Measurements from ENCODE around the gene RNF151. TPM values are rescaled to one million over a fixed set of nuclear protein-coding genes. Genes with fewer than 3 reads are reported as not detected.

Gene RNF151
- total RNA-seq, 1 donor from 2014 or later: not detected

DNA sequence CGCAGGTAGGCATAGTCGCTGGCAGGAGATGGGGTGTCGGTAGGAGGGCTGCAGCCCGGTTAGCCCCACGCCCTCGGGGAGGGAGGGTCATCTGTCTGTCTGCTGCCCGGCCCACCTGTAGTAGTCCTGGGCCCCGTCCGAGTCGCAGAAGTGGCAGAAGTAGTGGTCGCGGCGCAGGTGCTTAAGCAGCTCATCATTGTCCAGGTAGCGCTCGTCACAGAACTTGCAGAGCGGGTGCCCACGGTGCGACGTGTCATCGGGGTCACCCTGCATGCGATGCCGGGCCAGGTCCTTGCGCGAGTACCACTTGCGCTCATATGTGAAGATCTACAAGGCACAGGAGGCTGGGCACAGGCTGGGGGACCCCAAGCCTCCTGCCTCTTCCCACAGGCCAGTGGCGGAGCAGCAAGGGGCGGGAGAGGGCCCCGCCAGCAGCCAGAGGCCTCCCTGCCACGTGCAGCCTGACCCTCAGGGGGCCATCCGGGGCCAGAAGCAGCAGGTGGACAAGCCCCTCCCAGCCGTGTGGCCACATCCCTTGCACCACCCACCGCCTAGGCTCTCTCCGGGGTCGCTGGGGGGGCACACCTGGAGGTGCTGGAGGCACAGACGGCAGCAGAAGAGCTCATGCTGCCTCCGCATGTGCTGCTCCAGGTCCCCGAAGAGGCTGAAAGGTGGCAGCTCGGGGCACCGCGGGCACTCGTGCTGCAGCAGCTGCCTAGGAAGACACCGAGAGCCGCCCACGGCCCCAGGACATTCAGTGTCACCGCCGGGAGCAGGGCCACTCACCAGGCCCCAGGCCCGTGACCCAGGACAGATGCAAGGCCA is 36.0 kb downstream of the RNF151 start:
- no peak for DNase-seq
- Mint-ChIP-seq H3K27ac (ENCODE audit: unreplicated experiment) (peak overlapping the region; percentile 39), H3K36me3 (ENCODE audit: unreplicated experiment) (peaks cover 1% of the 10 kb centered on the region), H3K27me3 (ENCODE audit: unreplicated experiment) (peaks cover 11% of the 10 kb centered on the region), H3K4me1 (ENCODE audit: low read depth, unreplicated experiment) (peaks cover 13% of the 10 kb centered on the region), H3K9me3 (ENCODE audit: unreplicated experiment) (peaks cover 8% of the 10 kb centered on the region), H3K4me3 (ENCODE audit: unreplicated experiment) (no peak overlapping the region)
- TF ChIP-seq, protein P1, sequence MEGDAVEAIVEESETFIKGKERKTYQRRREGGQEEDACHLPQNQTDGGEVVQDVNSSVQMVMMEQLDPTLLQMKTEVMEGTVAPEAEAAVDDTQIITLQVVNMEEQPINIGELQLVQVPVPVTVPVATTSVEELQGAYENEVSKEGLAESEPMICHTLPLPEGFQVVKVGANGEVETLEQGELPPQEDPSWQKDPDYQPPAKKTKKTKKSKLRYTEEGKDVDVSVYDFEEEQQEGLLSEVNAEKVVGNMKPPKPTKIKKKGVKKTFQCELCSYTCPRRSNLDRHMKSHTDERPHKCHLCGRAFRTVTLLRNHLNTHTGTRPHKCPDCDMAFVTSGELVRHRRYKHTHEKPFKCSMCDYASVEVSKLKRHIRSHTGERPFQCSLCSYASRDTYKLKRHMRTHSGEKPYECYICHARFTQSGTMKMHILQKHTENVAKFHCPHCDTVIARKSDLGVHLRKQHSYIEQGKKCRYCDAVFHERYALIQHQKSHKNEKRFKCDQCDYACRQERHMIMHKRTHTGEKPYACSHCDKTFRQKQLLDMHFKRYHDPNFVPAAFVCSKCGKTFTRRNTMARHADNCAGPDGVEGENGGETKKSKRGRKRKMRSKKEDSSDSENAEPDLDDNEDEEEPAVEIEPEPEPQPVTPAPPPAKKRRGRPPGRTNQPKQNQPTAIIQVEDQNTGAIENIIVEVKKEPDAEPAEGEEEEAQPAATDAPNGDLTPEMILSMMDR (IDR thresholded peaks at IDR 0.05; ENCODE audit: partially characterized antibody, unreplicated experiment): no peak

DNA sequence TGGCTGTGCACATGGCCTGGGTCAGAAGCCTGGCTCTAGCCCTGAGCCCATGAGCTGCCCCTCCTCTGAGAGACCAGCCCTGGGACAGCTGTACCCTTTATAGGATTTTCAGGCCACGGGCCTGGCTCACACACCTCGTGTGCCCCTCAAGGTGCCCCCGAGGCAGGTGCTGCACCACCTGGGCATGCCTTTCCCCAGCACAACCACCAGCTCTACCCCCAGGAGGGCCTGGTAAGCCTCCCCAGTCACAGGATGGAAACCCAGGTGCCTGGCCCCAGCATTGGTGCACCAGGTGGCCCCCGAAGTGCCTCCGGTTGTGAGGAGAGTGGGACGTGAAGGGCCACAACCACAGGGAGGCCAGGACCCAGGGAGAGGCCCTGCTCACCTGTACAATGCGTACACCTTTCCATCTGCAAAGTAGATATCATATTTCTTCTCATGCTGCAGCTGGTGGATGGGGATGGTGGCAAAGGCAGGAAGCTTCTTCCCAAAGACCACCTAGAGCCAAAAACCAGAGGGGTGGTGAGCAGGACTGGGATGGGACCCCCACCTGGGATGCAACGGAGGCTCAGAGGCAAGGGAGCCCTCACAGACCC is 36.7 kb downstream of the RNF151 start:
- peaks cover 10% of the 10 kb centered on the region for H3K9me3 Mint-ChIP-seq (ENCODE audit: unreplicated experiment)
- TF ChIP-seq, protein P1 (IDR thresholded peaks at IDR 0.05; ENCODE audit: partially characterized antibody, unreplicated experiment): no peak
- no peak for DNase-seq
- no peak overlapping the region for H3K27ac Mint-ChIP-seq (ENCODE audit: unreplicated experiment)
- peaks cover 4% of the 10 kb centered on the region for H3K36me3 Mint-ChIP-seq (ENCODE audit: unreplicated experiment)
- peak overlapping the region; percentile 46 for H3K4me3 Mint-ChIP-seq (ENCODE audit: unreplicated experiment)
- peaks cover 13% of the 10 kb centered on the region for H3K27me3 Mint-ChIP-seq (ENCODE audit: unreplicated experiment)
- H3K4me1 Mint-ChIP-seq (ENCODE audit: low read depth, unreplicated experiment): peaks cover 17% of the 10 kb centered on the region

DNA sequence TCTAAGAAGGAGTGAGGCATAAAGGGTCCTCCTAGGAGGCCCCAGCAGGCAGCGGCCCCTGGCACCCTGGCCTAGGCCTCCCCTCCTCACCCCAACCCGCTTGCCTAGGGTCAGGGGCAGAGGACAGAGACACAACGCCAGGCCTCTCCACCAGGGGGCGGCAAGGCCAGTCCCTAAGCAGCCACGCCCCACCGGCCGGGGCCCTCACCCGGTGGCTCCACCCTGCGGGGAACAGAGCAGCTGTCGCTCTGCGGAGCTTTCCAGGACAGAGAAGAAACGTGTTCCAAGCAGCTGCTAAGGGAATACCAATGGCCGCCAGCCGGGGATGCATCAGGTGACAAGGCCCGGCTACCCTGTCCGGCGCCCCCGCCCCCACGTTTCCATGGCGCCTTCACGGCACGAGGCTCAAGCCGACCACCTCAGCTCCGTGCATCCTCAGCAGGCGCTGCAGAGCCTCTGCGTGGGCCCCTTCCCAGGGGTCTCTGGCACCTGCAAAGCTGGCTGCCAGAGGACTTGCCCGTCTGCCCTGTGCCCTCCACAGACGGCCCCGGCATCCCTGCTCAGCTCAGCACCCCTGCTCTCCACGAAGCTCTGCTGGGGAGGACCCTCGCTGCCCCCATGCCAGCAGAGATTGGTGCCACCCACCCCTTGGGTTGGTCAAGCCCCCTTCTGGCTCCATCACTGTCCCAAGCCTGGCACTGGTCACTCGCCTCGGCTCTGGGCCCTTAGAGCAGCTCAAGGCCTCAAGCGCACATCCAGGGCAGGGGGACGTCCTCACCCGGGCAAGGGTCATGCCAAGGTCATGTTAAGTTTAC is 37.4 kb downstream of the RNF151 start:
- peaks cover 15% of the 10 kb centered on the region for H3K27me3 Mint-ChIP-seq (ENCODE audit: unreplicated experiment)
- peak overlapping the region; percentile 84 for H3K27ac Mint-ChIP-seq (ENCODE audit: unreplicated experiment)
- peaks cover 4% of the 10 kb centered on the region for H3K36me3 Mint-ChIP-seq (ENCODE audit: unreplicated experiment)
- peaks cover 15% of the 10 kb centered on the region for H3K9me3 Mint-ChIP-seq (ENCODE audit: unreplicated experiment)
- H3K4me3 Mint-ChIP-seq (ENCODE audit: unreplicated experiment): no peak overlapping the region
- DNase-seq: peak; percentile 98
- H3K4me1 Mint-ChIP-seq (ENCODE audit: low read depth, unreplicated experiment): peaks cover 20% of the 10 kb centered on the region
- TF ChIP-seq, protein P1 (IDR thresholded peaks at IDR 0.05; ENCODE audit: partially characterized antibody, unreplicated experiment): peak; percentile 97

DNA sequence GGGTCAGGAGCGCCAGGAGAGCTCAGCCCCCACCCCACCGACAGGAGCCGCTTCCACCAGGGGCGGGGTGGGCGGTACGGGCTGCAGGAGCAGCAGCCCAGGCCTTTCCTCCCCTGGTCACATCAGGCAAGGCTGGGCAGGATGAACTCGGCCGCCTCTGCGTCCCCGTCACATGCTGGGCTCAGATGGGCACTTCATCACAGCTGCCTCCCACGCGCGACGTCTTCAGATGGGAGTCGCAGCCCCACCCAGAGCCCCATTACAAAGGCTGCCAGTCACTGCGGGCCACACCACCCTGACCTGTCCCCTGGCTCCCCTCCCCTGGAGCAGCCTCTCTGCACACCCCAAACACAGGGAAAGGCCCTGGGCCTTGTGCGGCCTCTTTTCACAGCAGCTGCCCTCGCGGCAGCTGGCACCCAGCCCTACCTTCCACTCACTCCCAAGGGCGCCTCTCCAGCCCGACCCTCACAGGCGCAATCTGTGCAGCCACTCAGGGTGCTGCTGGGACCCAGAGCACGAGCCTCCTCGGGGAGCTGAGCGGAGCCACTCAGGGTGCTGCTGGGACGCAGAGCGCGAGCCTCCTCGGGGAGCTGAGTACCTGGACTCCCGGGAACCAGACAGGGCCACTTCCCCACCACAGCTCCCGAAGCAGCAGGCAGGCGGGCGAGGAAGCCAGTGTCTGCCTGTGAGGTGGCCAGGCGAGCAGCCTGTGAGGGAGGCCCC is 38.3 kb downstream of the RNF151 start:
- TF ChIP-seq, protein P1 (IDR thresholded peaks at IDR 0.05; ENCODE audit: partially characterized antibody, unreplicated experiment): no peak
- Mint-ChIP-seq H3K9me3 (ENCODE audit: unreplicated experiment) (peaks cover 15% of the 10 kb centered on the region), H3K4me1 (ENCODE audit: low read depth, unreplicated experiment) (peaks cover 20% of the 10 kb centered on the region)

More for the DNA sequence above, 38.3 kb downstream of the RNF151 start:
- Mint-ChIP-seq H3K27me3 (ENCODE audit: unreplicated experiment) (peaks cover 15% of the 10 kb centered on the region), H3K4me3 (ENCODE audit: unreplicated experiment) (peak overlapping the region; percentile 71), H3K36me3 (ENCODE audit: unreplicated experiment) (peaks cover 4% of the 10 kb centered on the region), H3K27ac (ENCODE audit: unreplicated experiment) (peak overlapping the region; percentile 84)
- DNase-seq: no peak
